Left cardiac atrium (tissue), 4 donors: ENCODE data around the gene ENOX1. TPM values are rescaled to one million over a fixed set of nuclear protein-coding genes. Genes with fewer than 3 reads are reported as not detected.
A peak's percentile ranks its signal among the peaks of the same experiment; 100 is the strongest.

Experiments
- ATAC-seq, 2 donors: fragments of 200-7000 bp; cut with Tn5 transposase; one replicate each; pipeline ENCODE4 v1.9.1; 2020; ENCODE audit warnings: mild to moderate bottlenecking in 2 of 2, moderate library complexity in 2 of 2
- DNase-seq: peaks from one replicate; pipeline ENCODE4 v3.0.0-alpha.2; 2020
- intact Hi-C, 2 donors: fragments of 100-400 bp; cut with DNase I; formaldehyde crosslinking; loops; one replicate each; pipeline versions ENCODE4 v1.14.1 to v1.15.1; 2022 to 2023
- total RNA-seq, 2 donors: library from RNA; stranded (reverse); fragmentation: NEBNext Ultra II Directional; extraction: Animal tissue kit (Norgen Biotek cat#: 25700); gene quantifications; one replicate each; pipeline ENCODE4 v1.2.1, GENCODE V29; 2021
- donor health status: DM: no; HTN: yes; CAD: no.
- donor health status: DM: no; HTN: yes; CAD: no; lungs with severe emphysema.
- donor health status: DM: yes; HTN: yes; CAD: no.
- donor health status: Dilated cardiomyopathy.

ENOX1 gene
- total RNA-seq, 2 donors from 2014 or later: 1.7 to 2.0 TPM

- no peak for ATAC-seq
- DNase-seq: no peak
- intact Hi-C loops: no loop called here
Observed at GRCh38 chr13:43760257-43760656, 26.5 kb downstream of the ENOX1 start.

- DNase-seq (no peak), ATAC-seq (no peak)
- intact Hi-C loops: no loop called here
Observed at GRCh38 chr13:43758834-43759233, 27.9 kb downstream of the ENOX1 start.

- DNase-seq: no peak
- no peak for ATAC-seq
- intact Hi-C loops: no loop called here
Observed at GRCh38 chr13:43757266-43757665, 29.5 kb downstream of the ENOX1 start.

- no peak for DNase-seq
- no peak for ATAC-seq
- intact Hi-C loops: no loop called here
Observed at GRCh38 chr13:43755844-43756243, 30.9 kb downstream of the ENOX1 start.

GRCh38 chr13:43751624-43752023 lies 35.1 kb downstream of the ENOX1 start:
- ATAC-seq (no peak), DNase-seq (no peak)
- intact Hi-C loops: no loop called here

- intact Hi-C loops: no loop called here
- ATAC-seq: no peak
- DNase-seq: no peak
Observed at GRCh38 chr13:43749503-43749902, 37.3 kb downstream of the ENOX1 start.

GRCh38 chr13:43744261-43745031 lies 42.3 kb downstream of the ENOX1 start:
- ATAC-seq (no peak), DNase-seq (no peak)
- intact Hi-C loops: no loop called here

GRCh38 chr13:43742911-43743310 lies 43.9 kb downstream of the ENOX1 start:
- DNase-seq: no peak
- intact Hi-C loops: no loop called here
- no peak for ATAC-seq

- intact Hi-C loops: no loop called here
- DNase-seq (no peak), ATAC-seq (no peak)
Observed at GRCh38 chr13:43737392-43737923, 49.3 kb downstream of the ENOX1 start.

- intact Hi-C loops: no loop called here
- ATAC-seq (no peak), DNase-seq (no peak)
Observed at GRCh38 chr13:43732726-43733125, 54.0 kb downstream of the ENOX1 start.

- no peak for ATAC-seq
- intact Hi-C loops: no loop called here
- DNase-seq: no peak
Observed at GRCh38 chr13:43731296-43731695, 55.5 kb downstream of the ENOX1 start.

- intact Hi-C loops: no loop called here
- DNase-seq (no peak), ATAC-seq (peak in 1 of 2 donors; percentile 42)
Observed at GRCh38 chr13:43730642-43731041, 56.1 kb downstream of the ENOX1 start.

- intact Hi-C loops: no loop called here
- ATAC-seq (no peak), DNase-seq (no peak)
Observed at GRCh38 chr13:43728421-43728820, 58.4 kb downstream of the ENOX1 start.

- DNase-seq (no peak), ATAC-seq (no peak)
- intact Hi-C loops: no loop called here
Observed at GRCh38 chr13:43727856-43728255, 58.9 kb downstream of the ENOX1 start.

- no peak for DNase-seq
- no peak for ATAC-seq
- intact Hi-C loops: no loop called here
Observed at GRCh38 chr13:43725460-43725859, 61.3 kb downstream of the ENOX1 start.

GRCh38 chr13:43720780-43721397 lies 65.9 kb downstream of the ENOX1 start:
- intact Hi-C loops: no loop called here
- ATAC-seq: no peak
- no peak for DNase-seq

- peak; percentile 41 to 88 for ATAC-seq
- no peak for DNase-seq
- intact Hi-C loops: no loop called here
Observed at GRCh38 chr13:43698758-43699157, 88.0 kb downstream of the ENOX1 start.

- ATAC-seq (no peak), DNase-seq (no peak)
- intact Hi-C loops: no loop called here
Observed at GRCh38 chr13:43698009-43698408, 88.8 kb downstream of the ENOX1 start.

GRCh38 chr13:43697323-43697722 lies 89.4 kb downstream of the ENOX1 start:
- ATAC-seq: no peak
- intact Hi-C loops: no loop called here
- DNase-seq: no peak

- no peak for ATAC-seq
- intact Hi-C loops: no loop called here
- no peak for DNase-seq
Observed at GRCh38 chr13:43694146-43694664, 92.6 kb downstream of the ENOX1 start.

GRCh38 chr13:43693639-43694038 lies 93.1 kb downstream of the ENOX1 start:
- no peak for DNase-seq
- intact Hi-C loops: no loop called here
- no peak for ATAC-seq
